ENCODE results near the gene TMEM204.

Gene TMEM204

GRCh38 chr16:1524366-1524765 lies 9.1 kb upstream of the TMEM204 start:
- Histone ChIP-seq H3K27me3 (ENCODE audit: low read depth, low read length) (no peaks in the 10 kb centered on the region), H4K20me1 (ENCODE audit: insufficient read depth, low read length) (no peaks in the 10 kb centered on the region), H3K36me3 (replicated peaks; ENCODE audit: low read depth, low read length) (no peaks in the 10 kb centered on the region), H3K4me1 (ENCODE audit: low read length) (no peaks in the 10 kb centered on the region), H3K4me2 (ENCODE audit: low read length) (no peak overlapping the region), H3K27ac (ENCODE audit: low read length) (no peak overlapping the region), H3K4me3 (ENCODE audit: low read length) (no peak overlapping the region), H2AFZ (ENCODE audit: low read depth, low read length) (no peak overlapping the region), H3K9ac (ENCODE audit: low read length) (no peak overlapping the region), H3K9me3 (ENCODE audit: insufficient read depth, low read length) (no peaks in the 10 kb centered on the region), H3K79me2 (ENCODE audit: low read length) (no peaks in the 10 kb centered on the region)
- no peak for TF ChIP-seq EZH2phosphoT487 (IDR thresholded peaks at IDR 0.05; ENCODE audit: low read depth)
- TF ChIP-seq CTCF (IDR thresholded peaks at IDR 0.05; ENCODE audit: low read depth, low read length), result no peak

- no peak overlapping the region for H3K9ac ChIP-seq (ENCODE audit: low read length)
- no peaks in the 10 kb centered on the region for H4K20me1 ChIP-seq (ENCODE audit: insufficient read depth, low read length)
- H3K4me1 ChIP-seq (ENCODE audit: low read length), result no peaks in the 10 kb centered on the region
- no peak overlapping the region for H3K4me2 ChIP-seq (ENCODE audit: low read length)
- no peak overlapping the region for H3K27ac ChIP-seq (ENCODE audit: low read length)
- H3K9me3 ChIP-seq (ENCODE audit: insufficient read depth, low read length), result no peaks in the 10 kb centered on the region
- no peak overlapping the region for H3K4me3 ChIP-seq (ENCODE audit: low read length)
- no peaks in the 10 kb centered on the region for H3K27me3 ChIP-seq (ENCODE audit: low read depth, low read length)
- TF ChIP-seq CTCF (IDR thresholded peaks at IDR 0.05; ENCODE audit: low read depth, low read length) (no peak), EZH2phosphoT487 (IDR thresholded peaks at IDR 0.05; ENCODE audit: low read depth) (no peak)
- H2AFZ ChIP-seq (ENCODE audit: low read depth, low read length), result no peak overlapping the region
- H3K79me2 ChIP-seq (ENCODE audit: low read length), result no peaks in the 10 kb centered on the region
- no peaks in the 10 kb centered on the region for H3K36me3 ChIP-seq (replicated peaks; ENCODE audit: low read depth, low read length)
Measured at GRCh38 chr16:1525871-1526607, 7.4 kb upstream of the TMEM204 start.

- H3K4me3 ChIP-seq (ENCODE audit: low read length), result no peak overlapping the region
- H3K9ac ChIP-seq (ENCODE audit: low read length), result no peak overlapping the region
- H3K79me2 ChIP-seq (ENCODE audit: low read length), result no peaks in the 10 kb centered on the region
- H4K20me1 ChIP-seq (ENCODE audit: insufficient read depth, low read length), result no peaks in the 10 kb centered on the region
- no peak overlapping the region for H3K27ac ChIP-seq (ENCODE audit: low read length)
- no peaks in the 10 kb centered on the region for H3K4me1 ChIP-seq (ENCODE audit: low read length)
- H2AFZ ChIP-seq (ENCODE audit: low read depth, low read length), result no peak overlapping the region
- H3K4me2 ChIP-seq (ENCODE audit: low read length), result no peak overlapping the region
- no peaks in the 10 kb centered on the region for H3K27me3 ChIP-seq (ENCODE audit: low read depth, low read length)
- no peaks in the 10 kb centered on the region for H3K9me3 ChIP-seq (ENCODE audit: insufficient read depth, low read length)
- H3K36me3 ChIP-seq (replicated peaks; ENCODE audit: low read depth, low read length), result no peaks in the 10 kb centered on the region
- TF ChIP-seq CTCF (IDR thresholded peaks at IDR 0.05; ENCODE audit: low read depth, low read length) (no peak), EZH2phosphoT487 (IDR thresholded peaks at IDR 0.05; ENCODE audit: low read depth) (no peak)
Measured at GRCh38 chr16:1526608-1527555, 6.6 kb upstream of the TMEM204 start.
